HTR-8/SVneo (cell line): Measurements from ENCODE around the gene DLG3.
A peak's percentile ranks its signal among the peaks of the same experiment; 100 is the strongest.

ENCODE experiments used
- DNase-seq: peaks from one replicate; pipeline ENCODE4 v3.0.0; 2011; ENCODE audit warnings: low spot score, mixed read lengths; ENCODE audit not compliant: insufficient read length
- FAIRE-seq: peaks from 2 replicates; lab custom pipeline; 2011; peaks lifted over from hg19 to GRCh38; lab: Jason Lieb, UNC

The DLG3 gene

GRCh38 chrX:70436343-70436742, 8.3 kb upstream of the DLG3 start:
- FAIRE-seq, result no peak
- DNase-seq, result no peak

GRCh38 chrX:70437011-70437410, 7.6 kb upstream of the DLG3 start:
- peak; percentile 52 for FAIRE-seq
- no peak for DNase-seq

GRCh38 chrX:70437921-70438665, 6.5 kb upstream of the DLG3 start:
- FAIRE-seq, result no peak

GRCh38 chrX:70439016-70439415, 5.6 kb upstream of the DLG3 start:
- no peak for DNase-seq

More at GRCh38 chrX:70437921-70438665, 6.5 kb upstream of the DLG3 start:
- DNase-seq, result no peak

GRCh38 chrX:70442224-70442623, 2.4 kb upstream of the DLG3 start:
- DNase-seq (no peak), FAIRE-seq (no peak)

More at GRCh38 chrX:70439016-70439415, 5.6 kb upstream of the DLG3 start:
- FAIRE-seq, result no peak

- FAIRE-seq (no peak), DNase-seq (no peak)
These were observed 466 bp downstream of the DLG3 start for GRCh38 chrX:70444946-70445656.

- no peak for DNase-seq
- FAIRE-seq, result peak; percentile 90
These were observed 1.3 kb downstream of the DLG3 start for GRCh38 chrX:70445951-70446350.

GRCh38 chrX:70446380-70447350, 2.0 kb downstream of the DLG3 start:
- no peak for DNase-seq
- FAIRE-seq, result no peak

GRCh38 chrX:70449457-70449966, 4.9 kb downstream of the DLG3 start:
- DNase-seq, result no peak
- no peak for FAIRE-seq

- no peak for FAIRE-seq
- peak; percentile 74 for DNase-seq
These were observed 7.6 kb downstream of the DLG3 start for GRCh38 chrX:70452143-70452733.

- DNase-seq (no peak), FAIRE-seq (peak; percentile 9)
These were observed 8.5 kb downstream of the DLG3 start for GRCh38 chrX:70453024-70453618.

- DNase-seq (peak; percentile 93), FAIRE-seq (peak; percentile 98)
These were observed 10.1 kb downstream of the DLG3 start for GRCh38 chrX:70454441-70455365.

- no peak for FAIRE-seq
These were observed 10.9 kb downstream of the DLG3 start for GRCh38 chrX:70455366-70456202.

GRCh38 chrX:70456256-70456655, 11.6 kb downstream of the DLG3 start:
- FAIRE-seq (peak; percentile 79), DNase-seq (no peak)

More at GRCh38 chrX:70455366-70456202, 10.9 kb downstream of the DLG3 start:
- DNase-seq, result no peak

GRCh38 chrX:70461026-70461425, 16.4 kb downstream of the DLG3 start:
- DNase-seq (no peak), FAIRE-seq (no peak)

GRCh38 chrX:70464051-70464450, 19.4 kb downstream of the DLG3 start:
- no peak for DNase-seq
- no peak for FAIRE-seq

- FAIRE-seq (no peak), DNase-seq (no peak)
These were observed 22.3 kb downstream of the DLG3 start for GRCh38 chrX:70466968-70467367.
